Esophagus muscularis mucosa (tissue), 3 donors: Measurements from ENCODE around the gene POTEJ.
"Not testable (repeated sequence)": the region's sequence is repeated elsewhere in the genome, so short reads cannot be mapped to it uniquely, and the experiment has no call there.

ENCODE experiments used
- POLR2A ChIP-seq: fragments of 450-650 bp; IDR thresholded peaks from one replicate; pipeline ENCODE4 v1.6.1; 2017; ENCODE audit warnings: antibody characterized with exemption, moderate library complexity, mild to moderate bottlenecking, low read depth
- POLR2AphosphoS5 ChIP-seq, 2 donors: sonication (generic); formaldehyde crosslinking; IDR thresholded peaks; one replicate each; pipeline ENCODE4 v1.6.1; 2017; ENCODE audit warnings: antibody characterized with exemption in 2 of 2
- TF ChIP-seq, protein P1 (sequence below), 3 experiments: fragments of 200-600 bp in 2 of 3; fragments of 450-650 bp in 1 of 3; sonication (generic) in 2 of 3; IDR thresholded peaks; one replicate each; pipeline ENCODE4 v1.5.1; 2017 to 2019; ENCODE audit warnings: antibody characterized with exemption in 3 of 3, mild to moderate bottlenecking in 2 of 3, moderate library complexity in 1 of 3

- TF ChIP-seq, protein P1, sequence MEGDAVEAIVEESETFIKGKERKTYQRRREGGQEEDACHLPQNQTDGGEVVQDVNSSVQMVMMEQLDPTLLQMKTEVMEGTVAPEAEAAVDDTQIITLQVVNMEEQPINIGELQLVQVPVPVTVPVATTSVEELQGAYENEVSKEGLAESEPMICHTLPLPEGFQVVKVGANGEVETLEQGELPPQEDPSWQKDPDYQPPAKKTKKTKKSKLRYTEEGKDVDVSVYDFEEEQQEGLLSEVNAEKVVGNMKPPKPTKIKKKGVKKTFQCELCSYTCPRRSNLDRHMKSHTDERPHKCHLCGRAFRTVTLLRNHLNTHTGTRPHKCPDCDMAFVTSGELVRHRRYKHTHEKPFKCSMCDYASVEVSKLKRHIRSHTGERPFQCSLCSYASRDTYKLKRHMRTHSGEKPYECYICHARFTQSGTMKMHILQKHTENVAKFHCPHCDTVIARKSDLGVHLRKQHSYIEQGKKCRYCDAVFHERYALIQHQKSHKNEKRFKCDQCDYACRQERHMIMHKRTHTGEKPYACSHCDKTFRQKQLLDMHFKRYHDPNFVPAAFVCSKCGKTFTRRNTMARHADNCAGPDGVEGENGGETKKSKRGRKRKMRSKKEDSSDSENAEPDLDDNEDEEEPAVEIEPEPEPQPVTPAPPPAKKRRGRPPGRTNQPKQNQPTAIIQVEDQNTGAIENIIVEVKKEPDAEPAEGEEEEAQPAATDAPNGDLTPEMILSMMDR (IDR thresholded peaks at IDR 0.05) = not testable (repeated sequence)
- not testable (repeated sequence) for TF ChIP-seq POLR2A; POLR2AphosphoS5 (IDR thresholded peaks at IDR 0.05)
Observed at GRCh38 chr2:130576209-130576784, 34.9 kb upstream of the POTEJ start.
